DOHH2 (cell line): ENCODE data around the gene FBXO30.

Experiments used
- H3F3A ChIP-seq: fragments of 200-600 bp; sonication (generic), shearing (Covaris generic); 2 replicates; pipeline ENCODE4 v1.6.0; 2016; ENCODE audit warnings: antibody characterized with exemption, mild to moderate bottlenecking; ENCODE audit not compliant: control insufficient read depth, insufficient read depth
- H3K27ac ChIP-seq: fragments of 200-600 bp; sonication (generic); 2 replicates; pipeline ENCODE4 v1.5.1; 2014; ENCODE audit warnings: low read depth, mild to moderate bottlenecking, low read length, moderate library complexity
- H3K27me3 ChIP-seq: fragments of 200-600 bp; sonication (generic); 2 replicates; pipeline ENCODE4 v1.6.1; 2014; ENCODE audit warnings: mild to moderate bottlenecking, low read length, mixed read lengths; ENCODE audit not compliant: control insufficient read depth
- H3K36me3 ChIP-seq: fragments of 200-600 bp; sonication (generic); 2 replicates; pipeline ENCODE4 v1.6.1; 2014; ENCODE audit warnings: mild to moderate bottlenecking, low read length, moderate library complexity, mixed read lengths; ENCODE audit not compliant: control insufficient read depth
- H3K4me1 ChIP-seq: fragments of 200-600 bp; sonication (generic); 2 replicates; pipeline ENCODE4 v1.6.1; 2014; ENCODE audit warnings: mild to moderate bottlenecking, low read length, mixed read lengths; ENCODE audit not compliant: control insufficient read depth
- H3K4me2 ChIP-seq: fragments of 200-600 bp; sonication (generic); 2 replicates; pipeline ENCODE4 v1.6.0; 2014; ENCODE audit warnings: mild to moderate bottlenecking, low read length, moderate library complexity
- H3K4me3 ChIP-seq: fragments of 200-600 bp; sonication (generic); 2 replicates; pipeline ENCODE4 v1.5.1; 2014; ENCODE audit warnings: mild to moderate bottlenecking, low read length, mixed read lengths
- H3K79me2 ChIP-seq: fragments of 200-600 bp; sonication (generic); 2 replicates; pipeline ENCODE4 v1.6.1; 2014; ENCODE audit warnings: mild to moderate bottlenecking, low read length, mixed read lengths; ENCODE audit not compliant: control insufficient read depth
- H3K9me2 ChIP-seq: fragments of 200-600 bp; sonication (generic); replicated peaks from 2 replicates; pipeline ENCODE4 v1.6.1; 2014; ENCODE audit warnings: mild to moderate bottlenecking, low read length, mixed read lengths; ENCODE audit not compliant: control insufficient read depth
- H3K9me3 ChIP-seq: fragments of 200-600 bp; sonication (generic); 2 replicates; pipeline ENCODE4 v1.6.1; 2014; ENCODE audit warnings: antibody characterized with exemption, low read length, mixed read lengths; ENCODE audit not compliant: control insufficient read depth, insufficient read depth
- H4K20me1 ChIP-seq: fragments of 200-600 bp; sonication (generic); 2 replicates; pipeline ENCODE4 v1.6.0; 2014; ENCODE audit warnings: low read depth, mild to moderate bottlenecking, antibody characterized with exemption, low read length, moderate library complexity; ENCODE audit not compliant: control insufficient read depth, insufficient read depth
- CTCF ChIP-seq: fragments of 200-600 bp; sonication (generic); IDR thresholded peaks from one replicate; pipeline ENCODE4 v1.5.1; 2014; ENCODE audit warnings: antibody characterized with exemption, mild to moderate bottlenecking, low read depth, low read length; ENCODE audit not compliant: poor library complexity, severe bottlenecking
- EZH2phosphoT487 ChIP-seq: fragments of 200-600 bp; sonication (generic); IDR thresholded peaks from 2 replicates; pipeline ENCODE4 v1.6.1; 2017; ENCODE audit warnings: borderline replicate concordance, mild to moderate bottlenecking, antibody characterized with exemption, low read length, moderate library complexity, mixed read lengths

Gene FBXO30

GRCh38 chr6:145860562-145860961 lies 46.0 kb upstream of the FBXO30 start:
- peaks cover 30% of the 10 kb centered on the region for H3F3A ChIP-seq

GRCh38 chr6:145850671-145851070 lies 36.1 kb upstream of the FBXO30 start:
- no peaks in the 10 kb centered on the region for H3K9me3 ChIP-seq

More at GRCh38 chr6:145860562-145860961, 46.0 kb upstream of the FBXO30 start:
- no peak for TF ChIP-seq CTCF
- no peak for TF ChIP-seq EZH2phosphoT487
- Histone ChIP-seq H3K9me3 (peaks cover 19% of the 10 kb centered on the region), H3K36me3 (peaks cover 19% of the 10 kb centered on the region), H3K4me1 (peaks cover 40% of the 10 kb centered on the region), H3K79me2 (no peaks in the 10 kb centered on the region), H4K20me1 (no peaks in the 10 kb centered on the region), H3K4me3 (no peak overlapping the region), H3K27ac (no peak overlapping the region), H3K4me2 (no peak overlapping the region), H3K27me3 (no peaks in the 10 kb centered on the region), H3K9me2 (no peaks in the 10 kb centered on the region)

GRCh38 chr6:145848541-145848940 lies 33.9 kb upstream of the FBXO30 start:
- Histone ChIP-seq H3K4me2 (no peak overlapping the region), H3F3A (no peaks in the 10 kb centered on the region), H3K27me3 (no peaks in the 10 kb centered on the region), H3K79me2 (no peaks in the 10 kb centered on the region), H3K4me3 (no peak overlapping the region), H3K9me3 (no peaks in the 10 kb centered on the region), H4K20me1 (no peaks in the 10 kb centered on the region), H3K36me3 (no peaks in the 10 kb centered on the region), H3K9me2 (no peaks in the 10 kb centered on the region), H3K4me1 (peaks cover 39% of the 10 kb centered on the region), H3K27ac (no peak overlapping the region)
- TF ChIP-seq EZH2phosphoT487: no peak
- TF ChIP-seq CTCF: no peak

More at GRCh38 chr6:145850671-145851070, 36.1 kb upstream of the FBXO30 start:
- Histone ChIP-seq H3K4me1 (peaks cover 39% of the 10 kb centered on the region), H4K20me1 (no peaks in the 10 kb centered on the region), H3K4me2 (no peak overlapping the region), H3K79me2 (no peaks in the 10 kb centered on the region), H3K4me3 (no peak overlapping the region), H3F3A (no peaks in the 10 kb centered on the region), H3K27me3 (no peaks in the 10 kb centered on the region), H3K36me3 (no peaks in the 10 kb centered on the region), H3K27ac (no peak overlapping the region), H3K9me2 (no peaks in the 10 kb centered on the region)
- TF ChIP-seq CTCF (no peak), EZH2phosphoT487 (no peak)
